ENCODE data around the gene MMP20. TPM values are rescaled to one million over a fixed set of nuclear protein-coding genes. Genes with fewer than 3 reads are reported as not detected.

The MMP20 gene
- polyA plus RNA-seq, result not detected

DNA sequence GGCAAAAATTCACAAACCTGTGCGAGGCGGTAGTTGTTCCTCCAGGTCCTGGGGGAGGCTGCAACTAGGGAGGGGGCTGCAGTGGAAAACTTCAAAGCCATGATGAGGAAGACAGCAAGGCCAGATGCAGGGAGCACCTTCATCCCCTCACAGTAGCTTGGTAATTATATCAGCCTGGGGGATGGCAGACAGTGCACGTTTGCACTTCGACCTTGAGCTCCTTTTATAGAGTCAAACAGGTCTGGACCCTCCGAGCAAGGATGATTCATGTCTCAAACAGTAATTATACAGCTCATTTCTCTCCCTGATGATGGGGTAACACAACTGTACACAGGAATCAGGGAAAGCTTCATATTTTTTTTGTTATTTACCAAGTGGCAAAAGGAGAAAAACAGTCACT is at the start of gene MMP20:
TSS of gene MMP20 (minus strand) at position 156 of the 400 bp plus-strand sequence. CDS start at position 143, 13 bp downstream.
- H3K4me1 Mint-ChIP-seq, result no peaks in the 10 kb centered on the region
- no peaks in the 10 kb centered on the region for H3K36me3 Mint-ChIP-seq
- H3K27ac Mint-ChIP-seq, result no peak within 1 kb of the TSS
- no peak within 1 kb of the TSS for H3K4me3 Mint-ChIP-seq
- peaks cover 0 to 7% (median 0%) of the 10 kb centered on the region in 3 donors for H3K27me3 Mint-ChIP-seq (ENCODE audit: low read depth in 3 of 3)
- H3K9me3 Mint-ChIP-seq, result no peaks in the 10 kb centered on the region
- no peak for DNase-seq

DNA sequence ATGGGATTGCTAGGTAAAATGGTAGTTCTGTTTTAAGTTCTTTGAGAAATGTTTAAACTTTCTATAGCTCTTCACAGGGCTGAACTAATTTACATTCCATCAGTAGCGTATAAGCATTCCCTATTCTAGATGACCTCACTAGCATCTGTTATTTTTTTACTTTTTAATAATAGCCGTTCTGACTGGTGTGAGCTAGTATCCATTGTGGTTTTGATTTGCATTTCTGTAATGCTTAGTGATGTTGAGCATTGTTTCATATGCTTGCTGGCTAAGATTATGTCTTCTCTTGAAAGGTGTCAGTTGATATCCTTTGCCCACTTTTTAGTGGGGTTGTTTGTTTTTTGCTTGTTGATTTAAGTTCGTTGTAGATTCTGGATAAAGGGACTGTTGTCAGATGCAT is 44.5 kb upstream of the MMP20 start:
- H3K4me3 Mint-ChIP-seq, result no peak overlapping the region
- H3K4me1 Mint-ChIP-seq, result no peaks in the 10 kb centered on the region
- peaks cover 2 to 6% (median 3%) of the 10 kb centered on the region in 3 donors for H3K27me3 Mint-ChIP-seq (ENCODE audit: low read depth in 3 of 3)
- H3K36me3 Mint-ChIP-seq, result no peaks in the 10 kb centered on the region
- no peaks in the 10 kb centered on the region for H3K9me3 Mint-ChIP-seq
- no peak overlapping the region for H3K27ac Mint-ChIP-seq
- no peak for DNase-seq

GRCh38 chr11:102666331-102666957 is 41.3 kb upstream of the MMP20 start:
- peak; percentile 2 to 10 (median 6) for DNase-seq
- Mint-ChIP-seq H3K4me3 (no peak overlapping the region), H3K27me3 (ENCODE audit: low read depth in 3 of 3) (peaks cover 1 to 6% (median 2%) of the 10 kb centered on the region in 3 donors), H3K9me3 (no peaks in the 10 kb centered on the region), H3K36me3 (no peaks in the 10 kb centered on the region), H3K27ac (no peak overlapping the region), H3K4me1 (no peaks in the 10 kb centered on the region)

GRCh38 chr11:102664001-102664752 is 39.0 kb upstream of the MMP20 start:
- Mint-ChIP-seq H3K9me3 (no peaks in the 10 kb centered on the region), H3K27ac (no peak overlapping the region), H3K36me3 (no peaks in the 10 kb centered on the region), H3K27me3 (ENCODE audit: low read depth in 3 of 3) (peaks cover 1 to 3% (median 2%) of the 10 kb centered on the region in 3 donors), H3K4me1 (no peaks in the 10 kb centered on the region), H3K4me3 (no peak overlapping the region)
- no peak for DNase-seq

- no peak for DNase-seq
- no peaks in the 10 kb centered on the region for H3K4me1 Mint-ChIP-seq
- H3K9me3 Mint-ChIP-seq, result no peaks in the 10 kb centered on the region
- H3K4me3 Mint-ChIP-seq, result no peak overlapping the region
- H3K27ac Mint-ChIP-seq, result no peak overlapping the region
- peaks cover 1 to 3% (median 3%) of the 10 kb centered on the region in 3 donors for H3K27me3 Mint-ChIP-seq (ENCODE audit: low read depth in 3 of 3)
- no peaks in the 10 kb centered on the region for H3K36me3 Mint-ChIP-seq
These were observed 37.5 kb upstream of the MMP20 start for GRCh38 chr11:102662607-102663006.

GRCh38 chr11:102661040-102661439 is 35.9 kb upstream of the MMP20 start:
- H3K4me3 Mint-ChIP-seq, result no peak overlapping the region
- peaks cover 1 to 6% (median 3%) of the 10 kb centered on the region in 3 donors for H3K27me3 Mint-ChIP-seq (ENCODE audit: low read depth in 3 of 3)
- no peak overlapping the region for H3K27ac Mint-ChIP-seq
- no peaks in the 10 kb centered on the region for H3K9me3 Mint-ChIP-seq
- no peak for DNase-seq
- no peaks in the 10 kb centered on the region for H3K36me3 Mint-ChIP-seq
- no peaks in the 10 kb centered on the region for H3K4me1 Mint-ChIP-seq

DNA sequence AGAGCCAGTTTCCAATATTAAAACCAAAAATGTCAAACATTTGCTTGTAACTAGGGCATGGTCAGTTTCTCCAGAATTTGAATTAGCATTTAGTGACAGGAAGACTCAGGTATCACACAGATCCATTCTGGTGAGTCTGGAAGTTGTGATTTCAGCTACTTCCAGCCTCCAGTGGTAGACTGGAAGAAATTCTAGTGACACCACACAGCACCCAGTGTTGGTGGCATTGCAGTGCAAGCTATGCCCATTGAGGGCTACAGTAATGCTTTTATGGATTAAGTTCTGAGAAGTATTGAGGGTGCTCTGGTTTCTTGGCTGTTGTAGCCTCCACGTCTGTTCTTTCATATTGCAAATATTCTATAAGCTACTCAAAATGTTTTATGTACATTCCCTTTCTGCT is 31.4 kb upstream of the MMP20 start:
- Mint-ChIP-seq H3K4me3 (no peak overlapping the region), H3K27me3 (ENCODE audit: low read depth in 3 of 3) (peaks cover 0 to 9% (median 3%) of the 10 kb centered on the region in 3 donors), H3K9me3 (peaks cover 0 to 3% (median 0%) of the 10 kb centered on the region in 6 donors), H3K36me3 (no peaks in the 10 kb centered on the region), H3K27ac (no peak overlapping the region), H3K4me1 (no peaks in the 10 kb centered on the region)
- no peak for DNase-seq

DNA sequence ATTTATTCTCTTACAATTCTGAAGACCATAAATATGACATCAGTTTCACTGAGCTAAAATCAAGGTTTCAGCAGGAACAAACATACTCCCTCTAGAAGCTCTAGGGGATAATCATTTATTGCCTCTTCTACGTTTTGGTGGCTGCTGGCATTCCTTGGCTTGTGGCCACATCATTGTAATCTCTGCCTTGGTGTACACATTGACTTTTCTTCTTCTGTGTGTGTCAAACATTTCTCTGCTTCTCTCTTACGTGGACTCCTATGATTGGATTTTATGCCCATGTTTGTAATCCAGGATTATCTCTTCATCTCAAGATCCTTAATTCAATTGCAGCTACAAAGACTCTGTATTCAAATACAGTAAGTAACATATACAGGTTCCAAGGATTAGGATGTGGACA is 30.4 kb upstream of the MMP20 start:
- Mint-ChIP-seq H3K27me3 (ENCODE audit: low read depth in 3 of 3) (peaks cover 0 to 12% (median 3%) of the 10 kb centered on the region in 3 donors), H3K36me3 (no peaks in the 10 kb centered on the region), H3K4me1 (no peaks in the 10 kb centered on the region), H3K27ac (no peak overlapping the region), H3K9me3 (peaks cover 0 to 3% (median 0%) of the 10 kb centered on the region in 6 donors), H3K4me3 (no peak overlapping the region)
- no peak for DNase-seq

GRCh38 chr11:102654761-102655160 is 29.6 kb upstream of the MMP20 start:
- no peak overlapping the region for H3K4me3 Mint-ChIP-seq
- no peaks in the 10 kb centered on the region for H3K36me3 Mint-ChIP-seq
- H3K27ac Mint-ChIP-seq, result no peak overlapping the region
- no peaks in the 10 kb centered on the region for H3K4me1 Mint-ChIP-seq
- DNase-seq, result no peak
- H3K27me3 Mint-ChIP-seq (ENCODE audit: low read depth in 3 of 3), result peaks cover 0 to 12% (median 3%) of the 10 kb centered on the region in 3 donors
- peaks cover 0 to 3% (median 0%) of the 10 kb centered on the region in 6 donors for H3K9me3 Mint-ChIP-seq

- Mint-ChIP-seq H3K9me3 (peaks cover 0 to 3% (median 0%) of the 10 kb centered on the region in 6 donors), H3K4me3 (no peak overlapping the region), H3K4me1 (no peaks in the 10 kb centered on the region), H3K27ac (peak overlapping the region in 1 of 6 donors; percentile 58), H3K27me3 (ENCODE audit: low read depth in 3 of 3) (peaks cover 0 to 14% (median 3%) of the 10 kb centered on the region in 3 donors), H3K36me3 (no peaks in the 10 kb centered on the region)
- DNase-seq, result no peak
These were observed 28.7 kb upstream of the MMP20 start for GRCh38 chr11:102653744-102654291.

GRCh38 chr11:102647430-102647829 is 22.3 kb upstream of the MMP20 start:
- Mint-ChIP-seq H3K36me3 (no peaks in the 10 kb centered on the region), H3K27me3 (ENCODE audit: low read depth in 3 of 3) (peaks cover 4 to 15% (median 10%) of the 10 kb centered on the region in 3 donors), H3K27ac (no peak overlapping the region), H3K4me1 (no peaks in the 10 kb centered on the region), H3K9me3 (no peaks in the 10 kb centered on the region), H3K4me3 (no peak overlapping the region)
- no peak for DNase-seq

DNA sequence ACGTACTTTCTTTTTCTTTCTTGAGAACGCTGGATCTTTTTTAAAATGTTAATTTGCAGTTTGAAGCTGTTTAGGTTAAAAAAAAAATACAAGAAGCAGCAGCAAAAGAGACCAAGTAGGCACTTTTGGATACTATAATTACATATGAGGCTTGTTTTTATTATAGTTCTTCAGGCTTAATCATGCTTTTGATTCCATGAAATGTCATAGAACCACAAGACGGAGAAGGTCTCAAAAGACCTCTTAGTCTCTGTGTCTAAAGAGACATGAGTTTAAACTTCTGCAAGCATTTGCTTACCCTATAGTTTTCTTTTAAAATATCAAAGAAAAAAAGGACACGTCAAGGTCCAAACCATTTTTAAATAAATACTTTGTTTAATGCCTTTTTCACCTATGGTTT is 18.8 kb upstream of the MMP20 start:
- Mint-ChIP-seq H3K27ac (no peak overlapping the region), H3K4me1 (no peaks in the 10 kb centered on the region), H3K4me3 (no peak overlapping the region), H3K27me3 (ENCODE audit: low read depth in 3 of 3) (peaks cover 4 to 11% (median 8%) of the 10 kb centered on the region in 3 donors), H3K9me3 (no peaks in the 10 kb centered on the region), H3K36me3 (no peaks in the 10 kb centered on the region)
- DNase-seq, result no peak

DNA sequence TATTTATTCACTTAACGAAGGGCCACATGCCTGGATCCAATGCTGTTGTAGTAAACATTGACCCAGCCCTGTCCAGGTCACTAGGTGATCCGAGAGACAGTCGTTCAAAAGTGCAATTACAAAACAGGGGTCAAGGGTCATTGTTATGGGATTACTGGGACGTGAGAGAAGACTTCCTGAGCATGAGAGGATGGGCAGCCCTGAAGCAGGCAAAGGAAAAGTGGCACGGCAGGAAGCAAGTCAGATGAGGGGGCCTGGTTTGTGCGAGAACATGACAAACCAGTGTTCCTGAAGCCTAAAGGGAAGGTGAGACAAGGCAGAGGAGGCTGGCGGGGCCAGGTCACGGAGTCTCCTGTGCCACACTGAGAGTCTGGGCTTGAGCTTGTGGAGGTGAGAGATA is 15.8 kb upstream of the MMP20 start:
- H3K9me3 Mint-ChIP-seq, result no peaks in the 10 kb centered on the region
- no peak overlapping the region for H3K4me3 Mint-ChIP-seq
- no peak for DNase-seq
- no peaks in the 10 kb centered on the region for H3K36me3 Mint-ChIP-seq
- no peaks in the 10 kb centered on the region for H3K4me1 Mint-ChIP-seq
- no peak overlapping the region for H3K27ac Mint-ChIP-seq
- H3K27me3 Mint-ChIP-seq (ENCODE audit: low read depth in 3 of 3), result peaks cover 7 to 9% (median 8%) of the 10 kb centered on the region in 3 donors

GRCh38 chr11:102639656-102640055 is 14.5 kb upstream of the MMP20 start:
- DNase-seq, result no peak
- Mint-ChIP-seq H3K4me1 (no peaks in the 10 kb centered on the region), H3K27me3 (ENCODE audit: low read depth in 3 of 3) (peaks cover 7 to 13% (median 11%) of the 10 kb centered on the region in 3 donors), H3K36me3 (no peaks in the 10 kb centered on the region), H3K4me3 (no peak overlapping the region), H3K9me3 (no peaks in the 10 kb centered on the region), H3K27ac (no peak overlapping the region)
